ENCODE measurements around the gene CDC16.
"Not testable (repeated sequence)": the region's sequence is repeated elsewhere in the genome, so short reads cannot be mapped to it uniquely, and the experiment has no call there.

DNA sequence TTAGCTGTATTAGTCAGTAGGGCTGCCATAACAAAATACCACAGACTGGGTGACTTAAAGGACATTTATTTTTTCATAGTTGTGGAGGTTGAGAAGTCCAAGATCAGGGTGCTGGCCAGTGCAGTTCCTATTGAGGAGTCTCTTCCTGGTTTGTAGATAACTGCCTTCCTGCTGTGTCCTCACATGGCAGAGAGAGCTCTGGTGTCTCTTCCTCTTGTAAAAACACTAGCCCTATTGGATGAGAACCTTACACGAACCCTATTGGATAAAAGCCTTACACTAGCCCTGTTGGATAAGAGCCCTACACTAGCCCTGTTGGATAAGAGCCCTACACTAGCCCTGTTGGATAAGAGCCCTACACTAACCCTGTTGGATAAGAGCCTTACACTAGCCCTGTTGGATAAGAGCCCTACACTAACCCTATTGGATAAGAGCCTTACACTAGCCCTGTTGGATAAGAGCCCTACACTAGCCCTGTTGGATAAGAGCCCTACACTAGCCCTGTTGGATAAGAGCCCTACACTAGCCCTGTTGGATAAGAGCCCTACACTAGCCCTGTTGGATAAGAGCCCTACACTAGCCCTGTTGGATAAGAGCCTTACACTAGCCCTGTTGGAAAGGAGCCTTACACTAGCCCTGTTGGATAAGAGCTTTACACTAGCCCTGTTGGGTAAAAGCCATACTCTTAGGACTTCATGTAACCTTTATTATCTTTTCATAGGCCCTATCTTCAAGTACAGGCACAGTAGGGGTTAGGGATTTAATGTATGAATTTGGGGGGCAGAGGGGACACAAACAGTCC is 17.1 kb downstream of the CDC16 start:
- TF ChIP-seq POLR2A, POLR2AphosphoS5, CTCF, EP300 (IDR thresholded peaks at IDR 0.05): not testable (repeated sequence)

Data from sigmoid colon (tissue), 4 donors.